Measurements from ENCODE around the gene DAB2IP.

The DAB2IP gene

DNA sequence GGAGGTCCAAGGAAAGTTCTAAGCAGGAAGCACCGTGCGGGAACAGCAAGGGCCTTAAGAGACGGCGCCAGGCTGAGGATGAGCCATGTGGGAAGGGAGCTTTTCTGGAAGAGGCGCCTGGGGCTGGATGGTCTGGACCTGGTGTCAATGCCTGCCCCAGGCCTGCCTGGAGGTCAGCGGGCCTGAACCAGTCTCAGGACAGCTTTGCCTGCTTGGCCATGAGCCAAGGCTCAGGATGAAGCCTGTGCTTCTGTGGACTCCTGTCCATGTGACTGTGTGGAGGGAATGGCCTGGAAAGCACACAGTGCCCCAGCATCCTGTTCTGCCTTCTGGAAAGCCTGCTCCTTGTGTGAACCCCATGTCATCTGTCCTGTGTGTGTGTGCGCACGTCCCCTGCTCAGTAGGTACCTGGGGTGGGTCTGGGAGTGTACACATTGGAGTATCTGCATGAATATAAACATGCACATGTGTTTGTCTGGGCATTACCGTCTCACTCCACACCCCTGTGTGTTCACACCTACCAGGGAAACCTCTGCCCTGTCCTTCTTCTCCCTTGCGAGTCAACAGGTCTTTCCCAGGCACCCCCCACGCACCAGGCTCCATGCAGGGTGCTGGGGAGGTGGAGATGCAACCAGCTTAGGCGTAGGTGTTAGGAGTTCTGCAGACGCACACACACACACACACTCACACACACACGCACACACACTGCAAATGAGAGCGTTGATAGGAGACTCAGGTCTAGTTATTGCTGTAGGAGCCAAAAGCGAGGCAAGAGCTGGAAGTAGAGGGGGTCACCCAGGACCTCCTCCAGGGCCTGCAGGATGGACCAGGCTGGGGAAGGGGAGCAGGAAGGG is 24.8 kb downstream of the DAB2IP start:
- Histone ChIP-seq H2BK5ac (ENCODE audit: low read length) (no peak overlapping the region), H3K79me1 (ENCODE audit: low read depth, low read length) (peaks cover 18% of the 10 kb centered on the region), H2BK120ac (ENCODE audit: low read depth, low read length) (no peak overlapping the region), H3K4me2 (ENCODE audit: insufficient read depth, low read length, poor library complexity, severe bottlenecking) (no peak overlapping the region), H3K27ac (replicated peaks; ENCODE audit: low read length) (no peak overlapping the region), H3K27me3 (ENCODE audit: control insufficient read depth in 3 of 3, insufficient read depth in 3 of 3, low read depth in 1 of 3, low read length in 3 of 3) (no peaks in the 10 kb centered on the region), H2AFZ (ENCODE audit: low read length) (no peak overlapping the region), H3K23ac (ENCODE audit: low read depth, low read length, poor library complexity) (peak overlapping the region; percentile 43), H3K14ac (ENCODE audit: low read length) (no peak overlapping the region), H3K4me1 (ENCODE audit: control insufficient read depth in 2 of 2, insufficient read depth in 1 of 2, low read depth in 1 of 2, low read length in 2 of 2) (peaks cover 6 to 11% of the 10 kb centered on the region in 2 donors), H3K9me3 (replicated peaks in 1 of 2; ENCODE audit: control insufficient read depth in 2 of 2, insufficient read depth in 1 of 2, low read depth in 1 of 2, low read length in 2 of 2) (no peaks in the 10 kb centered on the region), H2BK15ac (ENCODE audit: low read length) (no peak overlapping the region), H2AK5ac (ENCODE audit: low read depth, low read length) (no peak overlapping the region), H4K8ac (ENCODE audit: low read depth, low read length) (no peak overlapping the region), H4K91ac (ENCODE audit: low read depth, low read length, poor library complexity) (no peak overlapping the region), H3K4ac (ENCODE audit: low read length) (no peak overlapping the region), H3K4me3 (ENCODE audit: low read length in 2 of 2) (peak overlapping the region in 1 of 2 donors; percentile 29), H3K36me3 (replicated peaks in 1 of 2; ENCODE audit: control insufficient read depth in 2 of 2, insufficient read depth in 2 of 2, low read length in 2 of 2) (peaks cover 14 to 21% of the 10 kb centered on the region in 2 donors), H2BK12ac (ENCODE audit: low read length) (no peak overlapping the region), H3K9ac (ENCODE audit: low read depth, low read length, poor library complexity) (no peak overlapping the region), H3K18ac (ENCODE audit: low read length) (peak overlapping the region; percentile 29)
- no peak for DNase-seq (ENCODE audit: low spot score)
- no CpG with 5 or more reads among the region's 16 CpGs for WGBS, 2 donors (ENCODE audit: extremely low coverage in 2 of 2, insufficient read length in 2 of 2, insufficient replicate concordance in 1 of 2)

DNA sequence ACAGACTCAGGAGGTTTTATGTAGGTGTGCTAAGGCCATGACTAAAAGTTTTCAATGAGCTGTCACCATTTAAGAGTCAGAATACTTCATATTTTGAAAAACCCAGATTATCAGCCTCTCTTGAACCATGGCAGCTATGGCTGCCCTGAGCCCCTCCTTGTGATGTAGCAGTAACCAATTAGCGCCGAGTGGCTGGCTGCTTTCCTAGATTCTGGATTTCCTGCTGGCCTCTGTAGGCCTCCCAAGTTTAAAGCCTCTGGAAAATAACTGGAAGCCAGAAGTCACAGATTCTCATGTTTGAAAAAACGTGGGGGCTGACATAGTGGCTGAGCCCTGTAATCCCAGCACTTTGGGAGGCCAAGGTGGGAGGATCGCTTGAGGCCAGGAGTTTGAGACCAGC is 25.5 kb downstream of the DAB2IP start:
- H2BK120ac ChIP-seq (ENCODE audit: low read depth, low read length) = no peak overlapping the region
- H3K79me1 ChIP-seq (ENCODE audit: low read depth, low read length) = peaks cover 18% of the 10 kb centered on the region
- no peak overlapping the region for H3K9ac ChIP-seq (ENCODE audit: low read depth, low read length, poor library complexity)
- H3K4me1 ChIP-seq (ENCODE audit: control insufficient read depth in 2 of 2, insufficient read depth in 1 of 2, low read depth in 1 of 2, low read length in 2 of 2) = peaks cover 6 to 9% of the 10 kb centered on the region in 2 donors
- WGBS, 2 donors (ENCODE audit: extremely low coverage in 2 of 2, insufficient read length in 2 of 2, insufficient replicate concordance in 1 of 2) = no CpG with 5 or more reads among the region's 4 CpGs
- no peak overlapping the region for H2AK5ac ChIP-seq (ENCODE audit: low read depth, low read length)
- H4K8ac ChIP-seq (ENCODE audit: low read depth, low read length) = no peak overlapping the region
- no peak overlapping the region for H2BK5ac ChIP-seq (ENCODE audit: low read length)
- no peak overlapping the region for H3K4me2 ChIP-seq (ENCODE audit: insufficient read depth, low read length, poor library complexity, severe bottlenecking)
- no peaks in the 10 kb centered on the region for H3K27me3 ChIP-seq (ENCODE audit: control insufficient read depth in 3 of 3, insufficient read depth in 3 of 3, low read depth in 1 of 3, low read length in 3 of 3)
- no peak overlapping the region for H2BK12ac ChIP-seq (ENCODE audit: low read length)
- H3K4ac ChIP-seq (ENCODE audit: low read length) = no peak overlapping the region
- no peaks in the 10 kb centered on the region for H3K9me3 ChIP-seq (replicated peaks in 1 of 2; ENCODE audit: control insufficient read depth in 2 of 2, insufficient read depth in 1 of 2, low read depth in 1 of 2, low read length in 2 of 2)
- H2AFZ ChIP-seq (ENCODE audit: low read length) = no peak overlapping the region
- H3K23ac ChIP-seq (ENCODE audit: low read depth, low read length, poor library complexity) = no peak overlapping the region
- H3K27ac ChIP-seq (replicated peaks; ENCODE audit: low read length) = no peak overlapping the region
- DNase-seq (ENCODE audit: low spot score) = no peak
- no peak overlapping the region for H3K14ac ChIP-seq (ENCODE audit: low read length)
- H3K36me3 ChIP-seq (replicated peaks in 1 of 2; ENCODE audit: control insufficient read depth in 2 of 2, insufficient read depth in 2 of 2, low read length in 2 of 2) = peaks cover 22 to 29% of the 10 kb centered on the region in 2 donors
- H4K91ac ChIP-seq (ENCODE audit: low read depth, low read length, poor library complexity) = no peak overlapping the region
- no peak overlapping the region for H3K18ac ChIP-seq (ENCODE audit: low read length)
- H3K4me3 ChIP-seq (ENCODE audit: low read length in 2 of 2) = no peak overlapping the region
- H2BK15ac ChIP-seq (ENCODE audit: low read length) = no peak overlapping the region

DNA sequence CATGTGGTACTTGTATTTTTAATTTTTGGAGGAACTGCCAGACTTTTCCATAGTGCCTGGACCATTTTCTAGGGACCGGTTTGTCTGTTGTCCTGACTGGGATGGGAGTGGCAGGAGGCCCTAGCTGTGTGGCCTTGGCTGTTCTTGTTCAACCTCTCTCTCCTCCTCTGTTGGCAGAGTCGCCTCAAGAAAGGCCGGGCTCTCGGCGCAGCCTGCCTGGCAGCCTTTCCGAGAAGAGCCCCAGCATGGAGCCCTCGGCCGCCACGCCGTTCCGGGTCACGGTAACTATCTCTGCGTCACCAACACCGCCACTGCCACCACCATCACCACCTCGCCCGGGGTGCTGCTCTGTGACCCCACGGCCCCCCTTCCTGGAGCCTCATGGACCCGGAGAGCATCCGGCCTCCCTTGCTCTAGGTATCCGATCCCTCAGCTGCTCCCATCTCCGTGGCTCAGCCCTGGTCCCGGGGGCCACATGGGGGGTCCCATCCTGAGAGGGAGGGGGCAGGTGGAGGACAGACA is 27.1 kb downstream of the DAB2IP start:
- Histone ChIP-seq H2BK5ac (ENCODE audit: low read length) (no peak overlapping the region), H3K4ac (ENCODE audit: low read length) (no peak overlapping the region), H3K27ac (replicated peaks; ENCODE audit: low read length) (no peak overlapping the region), H3K27me3 (ENCODE audit: control insufficient read depth in 3 of 3, insufficient read depth in 3 of 3, low read depth in 1 of 3, low read length in 3 of 3) (no peaks in the 10 kb centered on the region), H2BK120ac (ENCODE audit: low read depth, low read length) (no peak overlapping the region), H3K9ac (ENCODE audit: low read depth, low read length, poor library complexity) (no peak overlapping the region), H2BK15ac (ENCODE audit: low read length) (no peak overlapping the region), H4K91ac (ENCODE audit: low read depth, low read length, poor library complexity) (no peak overlapping the region), H3K4me1 (ENCODE audit: control insufficient read depth in 2 of 2, insufficient read depth in 1 of 2, low read depth in 1 of 2, low read length in 2 of 2) (peaks cover 0 to 6% of the 10 kb centered on the region in 2 donors), H3K36me3 (replicated peaks in 1 of 2; ENCODE audit: control insufficient read depth in 2 of 2, insufficient read depth in 2 of 2, low read length in 2 of 2) (peaks cover 29 to 34% of the 10 kb centered on the region in 2 donors), H3K79me1 (ENCODE audit: low read depth, low read length) (peaks cover 17% of the 10 kb centered on the region), H3K9me3 (replicated peaks in 1 of 2; ENCODE audit: control insufficient read depth in 2 of 2, insufficient read depth in 1 of 2, low read depth in 1 of 2, low read length in 2 of 2) (no peaks in the 10 kb centered on the region), H2AFZ (ENCODE audit: low read length) (no peak overlapping the region), H3K23ac (ENCODE audit: low read depth, low read length, poor library complexity) (peak overlapping the region; percentile 46), H2AK5ac (ENCODE audit: low read depth, low read length) (no peak overlapping the region), H3K18ac (ENCODE audit: low read length) (no peak overlapping the region), H4K8ac (ENCODE audit: low read depth, low read length) (no peak overlapping the region), H2BK12ac (ENCODE audit: low read length) (no peak overlapping the region), H3K14ac (ENCODE audit: low read length) (no peak overlapping the region), H3K4me2 (ENCODE audit: insufficient read depth, low read length, poor library complexity, severe bottlenecking) (no peak overlapping the region), H3K4me3 (ENCODE audit: low read length in 2 of 2) (no peak overlapping the region)
- no peak for DNase-seq (ENCODE audit: low spot score)
- no CpG with 5 or more reads among the region's 22 CpGs for WGBS, 2 donors (ENCODE audit: extremely low coverage in 2 of 2, insufficient read length in 2 of 2, insufficient replicate concordance in 1 of 2)

DNA sequence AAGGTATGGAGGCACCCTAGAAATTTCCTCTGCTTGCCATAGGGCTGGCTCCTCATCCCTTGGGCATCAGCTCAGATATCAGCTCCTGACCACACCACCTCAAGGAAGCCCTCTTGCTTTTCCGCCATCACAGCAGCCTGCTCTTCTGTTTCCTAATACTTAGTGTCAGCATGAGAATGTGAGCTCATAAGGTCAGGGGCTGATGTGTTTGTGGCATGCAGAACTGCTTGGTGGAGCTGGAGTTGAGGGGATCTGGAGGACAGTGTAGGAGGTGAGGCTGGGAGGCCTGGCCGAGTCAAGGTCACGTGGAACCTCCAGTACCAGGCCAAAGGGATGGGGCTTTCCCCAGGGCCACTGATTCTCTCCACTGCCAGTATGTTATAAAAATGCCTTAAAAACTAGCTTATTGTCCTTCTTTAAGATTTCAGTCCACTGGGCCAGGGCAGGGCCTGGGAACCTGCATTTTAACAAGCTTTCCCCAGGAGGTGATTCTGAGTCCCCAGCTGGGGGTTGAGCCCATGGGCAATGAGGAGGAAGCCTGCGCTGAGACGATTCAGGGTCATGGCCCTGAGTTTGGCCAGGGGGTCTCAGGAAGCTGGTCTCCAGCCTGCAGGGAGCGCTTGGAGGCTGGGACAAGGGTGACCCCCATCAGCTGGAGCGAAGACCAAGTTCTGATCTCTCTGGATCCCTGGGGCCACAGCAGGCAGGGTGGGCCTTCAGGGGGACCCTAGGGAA is 28.6 kb downstream of the DAB2IP start:
- no CpG with 5 or more reads among the region's 7 CpGs for WGBS, 2 donors (ENCODE audit: extremely low coverage in 2 of 2, insufficient read length in 2 of 2, insufficient replicate concordance in 1 of 2)
- no peak overlapping the region for H3K4ac ChIP-seq (ENCODE audit: low read length)
- no peak overlapping the region for H3K4me2 ChIP-seq (ENCODE audit: insufficient read depth, low read length, poor library complexity, severe bottlenecking)
- H3K14ac ChIP-seq (ENCODE audit: low read length) = no peak overlapping the region
- no peak overlapping the region for H3K23ac ChIP-seq (ENCODE audit: low read depth, low read length, poor library complexity)
- no peaks in the 10 kb centered on the region for H3K9me3 ChIP-seq (replicated peaks in 1 of 2; ENCODE audit: control insufficient read depth in 2 of 2, insufficient read depth in 1 of 2, low read depth in 1 of 2, low read length in 2 of 2)
- H2AK5ac ChIP-seq (ENCODE audit: low read depth, low read length) = no peak overlapping the region
- no peaks in the 10 kb centered on the region for H3K27me3 ChIP-seq (ENCODE audit: control insufficient read depth in 3 of 3, insufficient read depth in 3 of 3, low read depth in 1 of 3, low read length in 3 of 3)
- no peak for DNase-seq (ENCODE audit: low spot score)
- H2AFZ ChIP-seq (ENCODE audit: low read length) = no peak overlapping the region
- peaks cover 31 to 34% of the 10 kb centered on the region in 2 donors for H3K36me3 ChIP-seq (replicated peaks in 1 of 2; ENCODE audit: control insufficient read depth in 2 of 2, insufficient read depth in 2 of 2, low read length in 2 of 2)
- H2BK5ac ChIP-seq (ENCODE audit: low read length) = no peak overlapping the region
- H3K4me1 ChIP-seq (ENCODE audit: control insufficient read depth in 2 of 2, insufficient read depth in 1 of 2, low read depth in 1 of 2, low read length in 2 of 2) = peaks cover 0 to under 1% of the 10 kb centered on the region in 2 donors
- H3K18ac ChIP-seq (ENCODE audit: low read length) = no peak overlapping the region
- peaks cover 10% of the 10 kb centered on the region for H3K79me1 ChIP-seq (ENCODE audit: low read depth, low read length)
- H4K91ac ChIP-seq (ENCODE audit: low read depth, low read length, poor library complexity) = no peak overlapping the region
- H3K4me3 ChIP-seq (ENCODE audit: low read length in 2 of 2) = no peak overlapping the region
- no peak overlapping the region for H2BK120ac ChIP-seq (ENCODE audit: low read depth, low read length)
- H2BK12ac ChIP-seq (ENCODE audit: low read length) = no peak overlapping the region
- no peak overlapping the region for H4K8ac ChIP-seq (ENCODE audit: low read depth, low read length)
- no peak overlapping the region for H3K9ac ChIP-seq (ENCODE audit: low read depth, low read length, poor library complexity)
- no peak overlapping the region for H3K27ac ChIP-seq (replicated peaks; ENCODE audit: low read length)
- no peak overlapping the region for H2BK15ac ChIP-seq (ENCODE audit: low read length)
